ENCODE measurements around the gene CROCC2. TPM values are rescaled to one million over a fixed set of nuclear protein-coding genes. Genes with fewer than 3 reads are reported as not detected.

CROCC2 gene
- total RNA-seq, 4 donors from 2014 or later = 0.27 to 0.83 TPM; not detected in 2

DNA sequence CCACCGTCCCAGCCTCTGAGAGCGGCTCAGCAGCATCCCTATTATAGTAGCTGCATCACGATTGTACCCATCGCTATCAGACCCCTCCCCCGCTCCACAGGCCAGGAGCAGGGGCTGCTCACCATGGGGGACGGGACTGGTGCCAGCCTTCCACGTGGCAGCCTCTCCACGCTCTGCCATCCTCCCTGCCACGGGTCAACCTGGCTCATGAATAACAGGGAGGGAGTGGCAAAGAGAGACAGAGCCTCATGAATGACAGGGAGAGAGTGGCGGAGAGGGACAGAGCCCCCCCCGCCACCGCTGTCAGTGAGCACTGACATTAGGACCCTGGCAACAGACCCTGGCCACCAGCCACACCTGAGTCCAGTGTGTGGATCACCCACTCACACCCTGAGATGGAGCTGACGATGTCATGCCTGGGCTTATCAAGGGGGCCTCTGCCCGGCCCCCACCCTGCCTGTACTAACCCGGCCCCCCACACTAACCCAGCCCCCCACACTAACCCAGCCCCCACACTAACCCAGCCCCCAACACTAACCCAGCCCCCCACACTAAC lies 16.9 kb downstream of the CROCC2 start:
- TF ChIP-seq, protein P1, sequence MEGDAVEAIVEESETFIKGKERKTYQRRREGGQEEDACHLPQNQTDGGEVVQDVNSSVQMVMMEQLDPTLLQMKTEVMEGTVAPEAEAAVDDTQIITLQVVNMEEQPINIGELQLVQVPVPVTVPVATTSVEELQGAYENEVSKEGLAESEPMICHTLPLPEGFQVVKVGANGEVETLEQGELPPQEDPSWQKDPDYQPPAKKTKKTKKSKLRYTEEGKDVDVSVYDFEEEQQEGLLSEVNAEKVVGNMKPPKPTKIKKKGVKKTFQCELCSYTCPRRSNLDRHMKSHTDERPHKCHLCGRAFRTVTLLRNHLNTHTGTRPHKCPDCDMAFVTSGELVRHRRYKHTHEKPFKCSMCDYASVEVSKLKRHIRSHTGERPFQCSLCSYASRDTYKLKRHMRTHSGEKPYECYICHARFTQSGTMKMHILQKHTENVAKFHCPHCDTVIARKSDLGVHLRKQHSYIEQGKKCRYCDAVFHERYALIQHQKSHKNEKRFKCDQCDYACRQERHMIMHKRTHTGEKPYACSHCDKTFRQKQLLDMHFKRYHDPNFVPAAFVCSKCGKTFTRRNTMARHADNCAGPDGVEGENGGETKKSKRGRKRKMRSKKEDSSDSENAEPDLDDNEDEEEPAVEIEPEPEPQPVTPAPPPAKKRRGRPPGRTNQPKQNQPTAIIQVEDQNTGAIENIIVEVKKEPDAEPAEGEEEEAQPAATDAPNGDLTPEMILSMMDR (IDR thresholded peaks at IDR 0.05) = no peak
- no peak for TF ChIP-seq POLR2A (IDR thresholded peaks at IDR 0.05)
- H3K36me3 ChIP-seq = no peaks in the 10 kb centered on the region
- H3K27me3 ChIP-seq = no peaks in the 10 kb centered on the region
- H3K4me1 ChIP-seq = no peaks in the 10 kb centered on the region
- no peak overlapping the region for H3K4me3 ChIP-seq
- no peaks in the 10 kb centered on the region for H3K9me3 ChIP-seq
- no peak overlapping the region for H3K27ac ChIP-seq
- DNase-seq = peak in 2 of 3 donors; percentile 38 to 42

DNA sequence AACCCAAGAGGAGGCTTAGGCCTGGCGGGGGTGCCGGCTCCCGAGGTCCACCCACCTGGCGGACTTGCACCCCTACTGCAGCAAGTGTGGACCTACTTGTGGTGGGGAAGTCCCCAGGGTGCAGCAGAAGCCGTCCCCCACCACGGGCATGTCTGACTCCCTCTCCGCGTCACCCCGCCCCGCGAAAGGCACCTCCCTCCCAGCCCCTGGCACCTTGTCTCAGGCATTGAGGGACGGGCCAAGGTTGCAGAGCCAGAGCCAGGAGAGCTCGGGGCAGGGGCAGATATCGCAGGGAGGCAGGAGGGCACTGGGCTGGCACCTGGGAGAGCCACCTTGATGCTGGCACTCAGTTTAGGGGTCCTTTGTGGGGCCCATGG lies 19.0 kb downstream of the CROCC2 start:
- no peaks in the 10 kb centered on the region for H3K4me1 ChIP-seq
- H3K36me3 ChIP-seq = no peaks in the 10 kb centered on the region
- no peak overlapping the region for H3K27ac ChIP-seq
- TF ChIP-seq, protein P1 (IDR thresholded peaks at IDR 0.05) = no peak
- TF ChIP-seq POLR2A (IDR thresholded peaks at IDR 0.05) = no peak
- no peak overlapping the region for H3K4me3 ChIP-seq
- no peaks in the 10 kb centered on the region for H3K9me3 ChIP-seq
- peak in 2 of 3 donors; percentile 41 for DNase-seq
- no peaks in the 10 kb centered on the region for H3K27me3 ChIP-seq

DNA sequence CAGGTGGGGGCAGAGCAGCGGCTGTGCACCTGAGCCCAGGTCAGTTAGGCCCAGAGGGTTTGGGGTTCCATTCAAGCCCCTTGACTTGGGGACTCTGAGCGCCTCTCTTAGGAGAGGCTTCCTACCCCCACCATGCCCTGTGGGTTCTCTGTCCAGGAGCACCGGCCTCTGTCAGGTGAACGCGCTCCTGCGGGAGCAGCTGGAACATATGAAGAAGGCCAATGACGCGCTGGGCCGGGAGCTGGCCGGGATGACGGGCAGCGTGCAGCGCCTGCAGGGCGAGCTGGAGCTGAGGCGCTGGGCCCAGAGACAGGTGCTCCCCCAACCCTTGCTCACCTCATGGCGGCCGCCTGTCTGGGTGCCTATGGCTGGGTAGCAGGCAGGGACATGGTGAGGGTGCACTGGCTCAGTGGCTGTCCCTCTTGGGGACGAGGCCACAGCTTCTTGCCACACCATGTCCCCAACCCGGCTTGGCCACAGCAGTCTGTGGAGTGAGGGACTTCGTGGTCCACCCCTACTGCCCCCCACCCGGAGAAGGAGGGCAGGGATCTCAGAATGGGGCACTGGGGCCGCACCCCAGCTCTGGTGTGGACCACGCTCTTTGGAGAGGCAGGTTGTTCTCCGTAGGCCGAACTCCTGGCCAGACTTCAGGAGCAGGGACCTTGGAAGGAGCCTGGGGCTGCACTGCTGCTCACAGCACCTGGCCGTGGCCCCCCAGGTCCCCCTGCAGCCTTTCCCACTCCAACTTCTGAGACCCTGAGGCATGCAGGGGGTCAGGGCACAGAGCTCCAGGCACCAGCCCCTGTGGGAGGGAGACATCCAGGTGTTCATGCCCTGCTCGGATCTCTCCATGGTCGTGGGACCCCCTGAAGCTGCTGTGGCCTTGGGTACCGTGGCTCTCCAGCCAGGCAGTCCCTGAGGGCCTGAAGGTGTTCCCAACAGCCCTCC lies 19.7 kb downstream of the CROCC2 start:
- Histone ChIP-seq H3K27ac (no peak overlapping the region), H3K4me3 (no peak overlapping the region), H3K36me3 (no peaks in the 10 kb centered on the region), H3K9me3 (no peaks in the 10 kb centered on the region), H3K4me1 (no peaks in the 10 kb centered on the region), H3K27me3 (no peaks in the 10 kb centered on the region)
- TF ChIP-seq, protein P1 (IDR thresholded peaks at IDR 0.05) = no peak
- TF ChIP-seq POLR2A (IDR thresholded peaks at IDR 0.05) = no peak
- peak in 2 of 3 donors; percentile 41 to 44 for DNase-seq

DNA sequence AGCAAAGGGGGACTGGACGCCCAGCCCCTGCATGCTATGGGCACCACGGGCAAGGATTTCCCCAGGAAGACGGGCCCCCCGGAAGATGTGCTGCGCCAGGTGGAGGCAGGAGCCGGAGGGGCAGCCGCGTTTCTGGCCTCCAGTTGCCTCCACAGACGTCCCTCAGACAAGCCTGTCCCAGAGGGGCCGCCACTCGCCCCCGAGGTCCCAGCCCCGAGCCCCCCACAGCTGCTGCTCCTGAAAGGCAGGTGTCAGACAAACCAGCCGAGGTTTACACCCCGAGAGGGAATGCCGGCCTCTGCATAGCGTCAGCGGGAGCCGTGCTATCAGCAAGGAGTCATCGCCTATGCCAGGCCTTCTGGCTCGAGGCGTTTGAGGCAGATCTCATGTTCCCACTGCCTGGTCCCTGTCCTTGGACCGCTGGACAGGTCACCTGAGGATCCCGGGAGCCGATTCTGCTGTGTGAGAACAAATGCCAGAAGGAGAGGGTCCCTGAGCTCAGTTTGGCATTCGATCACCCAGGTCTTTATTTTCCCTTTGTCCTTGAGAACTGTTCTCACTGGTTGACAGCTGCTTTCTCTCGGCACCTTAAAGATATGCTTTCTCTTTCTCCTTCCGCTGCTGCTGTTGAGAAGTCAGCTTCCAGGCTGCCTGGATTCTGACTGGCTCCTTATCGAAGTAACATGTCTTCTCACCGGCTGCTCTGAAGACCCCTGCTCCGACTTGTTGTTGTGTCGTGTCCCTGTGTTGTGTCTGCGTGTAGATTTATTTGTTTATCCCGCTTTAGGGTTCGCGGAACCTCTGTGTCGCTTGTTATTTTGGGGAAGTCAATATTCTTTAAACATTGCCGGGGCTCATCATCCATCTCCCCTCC lies 20.6 kb downstream of the CROCC2 start:
- Histone ChIP-seq H3K4me3 (peak overlapping the region in 1 of 4 donors; percentile 2), H3K27ac (peak overlapping the region in 1 of 4 donors; percentile 22), H3K4me1 (no peaks in the 10 kb centered on the region), H3K9me3 (no peaks in the 10 kb centered on the region), H3K27me3 (no peaks in the 10 kb centered on the region), H3K36me3 (no peaks in the 10 kb centered on the region)
- TF ChIP-seq, protein P1 (IDR thresholded peaks at IDR 0.05) = no peak
- TF ChIP-seq POLR2A (IDR thresholded peaks at IDR 0.05) = no peak
- DNase-seq = peak in 2 of 3 donors; percentile 44 to 51

DNA sequence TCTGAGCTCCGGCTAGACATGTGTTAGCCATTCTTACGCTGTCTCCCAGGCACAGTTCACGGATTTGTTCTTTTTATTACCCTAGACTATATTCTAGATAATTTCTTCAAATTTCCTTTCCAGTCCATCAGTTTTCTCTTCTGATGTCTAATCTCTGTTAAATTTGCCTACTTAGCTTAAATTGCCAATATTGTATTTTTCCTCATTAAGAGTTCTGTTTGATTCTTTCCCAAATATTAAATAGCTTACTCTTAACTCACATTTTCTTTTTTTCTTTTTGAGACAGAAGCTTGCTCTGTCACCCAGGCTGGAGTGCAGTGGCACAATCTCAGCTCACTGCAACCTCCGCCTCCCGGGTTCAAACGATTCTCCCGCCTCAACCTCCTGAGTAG lies 21.2 kb downstream of the CROCC2 start:
- H3K4me1 ChIP-seq = no peaks in the 10 kb centered on the region
- no peak for DNase-seq
- no peaks in the 10 kb centered on the region for H3K36me3 ChIP-seq
- TF ChIP-seq, protein P1 (IDR thresholded peaks at IDR 0.05) = no peak
- no peak for TF ChIP-seq POLR2A (IDR thresholded peaks at IDR 0.05)
- no peak overlapping the region for H3K4me3 ChIP-seq
- H3K27me3 ChIP-seq = no peaks in the 10 kb centered on the region
- H3K27ac ChIP-seq = no peak overlapping the region
- H3K9me3 ChIP-seq = no peaks in the 10 kb centered on the region

Measured in Peyer's patch (tissue), 4 donors.